ENCODE data around the gene RBFOX2. TPM values are rescaled to one million over a fixed set of nuclear protein-coding genes. Genes with fewer than 3 reads are reported as not detected.

The RBFOX2 gene
- total RNA-seq, 2 experiments from 2014 or later, result 1.9 to 2.4 TPM

- ATAC-seq (ENCODE audit: poor library complexity), result no peak
- Mint-ChIP-seq H3K27me3 (no peaks in the 10 kb centered on the region), H3K27ac (peak overlapping the region; percentile 77), H3K4me3 (no peak overlapping the region), H3K36me3 (ENCODE audit: low read depth) (no peaks in the 10 kb centered on the region), H3K9me3 (no peaks in the 10 kb centered on the region), H3K4me1 (ENCODE audit: low read depth) (peaks cover 16% of the 10 kb centered on the region)
- peaks cover 15% of the 10 kb centered on the region for H3K4me1 ChIP-seq (ENCODE audit: insufficient read depth, low read length)
- TF ChIP-seq CTCF (IDR thresholded peaks at IDR 0.05), result no peak
- POLR2A ChIA-PET, result no interaction called here
- H3K27me3 ChIP-seq (ENCODE audit: control insufficient read depth in 1 of 2, insufficient read depth in 2 of 2, low read length in 2 of 2), result no peaks in the 10 kb centered on the region
- H3K27ac ChIP-seq (ENCODE audit: low read depth in 1 of 2, low read length in 2 of 2), result no peak overlapping the region
- H3K36me3 ChIP-seq (ENCODE audit: insufficient read depth, low read length), result no peaks in the 10 kb centered on the region
- DNase-seq, result no peak
- H3K4me3 ChIP-seq (ENCODE audit: low read length), result no peak overlapping the region
- no peaks in the 10 kb centered on the region for H3K9me3 ChIP-seq (ENCODE audit: control insufficient read depth in 1 of 2, insufficient read depth in 1 of 2, low read length in 2 of 2)
- intact Hi-C loops (cut with DNase I, micrococcal nuclease), result no loop called here
- CTCF ChIA-PET, result interaction anchor here (0.6 kb wide), 1 partner anchor 261 kb away, joined by 3 read pairs; the partner anchor contains the start of gene APOL3
Observed at GRCh38 chr22:35899736-35900135, 128.9 kb downstream of the RBFOX2 start.

- TF ChIP-seq CTCF (IDR thresholded peaks at IDR 0.05), result no peak
- ChIA-PET CTCF (no interaction called here), POLR2A (no interaction called here)
- peaks cover 12% of the 10 kb centered on the region for H3K4me1 Mint-ChIP-seq (ENCODE audit: low read depth)
- Histone ChIP-seq H3K27me3 (ENCODE audit: control insufficient read depth in 1 of 2, insufficient read depth in 2 of 2, low read length in 2 of 2) (peaks cover 0 to 9% of the 10 kb centered on the region in 2 experiments), H3K4me3 (ENCODE audit: low read length) (no peak overlapping the region), H3K9me3 (ENCODE audit: control insufficient read depth in 1 of 2, insufficient read depth in 1 of 2, low read length in 2 of 2) (no peaks in the 10 kb centered on the region), H3K36me3 (ENCODE audit: insufficient read depth, low read length) (no peaks in the 10 kb centered on the region), H3K4me1 (ENCODE audit: insufficient read depth, low read length) (peaks cover 12% of the 10 kb centered on the region), H3K27ac (ENCODE audit: low read depth in 1 of 2, low read length in 2 of 2) (no peak overlapping the region)
- H3K36me3 Mint-ChIP-seq (ENCODE audit: low read depth), result no peaks in the 10 kb centered on the region
- no peak for DNase-seq
- H3K9me3 Mint-ChIP-seq, result no peaks in the 10 kb centered on the region
- no peak for ATAC-seq (ENCODE audit: poor library complexity)
- intact Hi-C loops (cut with DNase I, micrococcal nuclease), result no loop called here
- no peak overlapping the region for H3K27ac Mint-ChIP-seq
- no peaks in the 10 kb centered on the region for H3K27me3 Mint-ChIP-seq
- no peak overlapping the region for H3K4me3 Mint-ChIP-seq
Observed at GRCh38 chr22:35896111-35896705, 132.4 kb downstream of the RBFOX2 start.

GRCh38 chr22:35894937-35895708 is 133.5 kb downstream of the RBFOX2 start:
- no peak for DNase-seq
- H3K4me1 ChIP-seq (ENCODE audit: insufficient read depth, low read length), result peaks cover 5% of the 10 kb centered on the region
- H3K4me3 ChIP-seq (ENCODE audit: low read length), result no peak overlapping the region
- Mint-ChIP-seq H3K4me1 (ENCODE audit: low read depth) (peaks cover 1% of the 10 kb centered on the region), H3K27me3 (no peaks in the 10 kb centered on the region), H3K4me3 (no peak overlapping the region), H3K9me3 (no peaks in the 10 kb centered on the region), H3K27ac (no peak overlapping the region), H3K36me3 (ENCODE audit: low read depth) (no peaks in the 10 kb centered on the region)
- CTCF ChIA-PET, result no interaction called here
- H3K27me3 ChIP-seq (ENCODE audit: control insufficient read depth in 1 of 2, insufficient read depth in 2 of 2, low read length in 2 of 2), result peaks cover 0 to 9% of the 10 kb centered on the region in 2 experiments
- H3K27ac ChIP-seq (ENCODE audit: low read depth in 1 of 2, low read length in 2 of 2), result no peak overlapping the region
- no peaks in the 10 kb centered on the region for H3K9me3 ChIP-seq (ENCODE audit: control insufficient read depth in 1 of 2, insufficient read depth in 1 of 2, low read length in 2 of 2)
- no peaks in the 10 kb centered on the region for H3K36me3 ChIP-seq (ENCODE audit: insufficient read depth, low read length)
- no peak for ATAC-seq (ENCODE audit: poor library complexity)
- intact Hi-C loops (cut with DNase I, micrococcal nuclease), result no loop called here
- TF ChIP-seq CTCF (IDR thresholded peaks at IDR 0.05), result no peak
- POLR2A ChIA-PET, result no interaction called here
